ENCODE results near the gene MTFP1. TPM values are rescaled to one million over a fixed set of nuclear protein-coding genes. Genes with fewer than 3 reads are reported as not detected.
"Not testable (repeated sequence)": the region's sequence is repeated elsewhere in the genome, so short reads cannot be mapped to it uniquely, and the experiment has no call there.

Gene MTFP1
- total and polyA plus RNA-seq, 2 experiments from 2014 or later: 54.6 to 64.1 TPM

GRCh38 chr22:30460147-30460546 is 34.6 kb downstream of the MTFP1 start (continued):
- TF ChIP-seq, protein P1, sequence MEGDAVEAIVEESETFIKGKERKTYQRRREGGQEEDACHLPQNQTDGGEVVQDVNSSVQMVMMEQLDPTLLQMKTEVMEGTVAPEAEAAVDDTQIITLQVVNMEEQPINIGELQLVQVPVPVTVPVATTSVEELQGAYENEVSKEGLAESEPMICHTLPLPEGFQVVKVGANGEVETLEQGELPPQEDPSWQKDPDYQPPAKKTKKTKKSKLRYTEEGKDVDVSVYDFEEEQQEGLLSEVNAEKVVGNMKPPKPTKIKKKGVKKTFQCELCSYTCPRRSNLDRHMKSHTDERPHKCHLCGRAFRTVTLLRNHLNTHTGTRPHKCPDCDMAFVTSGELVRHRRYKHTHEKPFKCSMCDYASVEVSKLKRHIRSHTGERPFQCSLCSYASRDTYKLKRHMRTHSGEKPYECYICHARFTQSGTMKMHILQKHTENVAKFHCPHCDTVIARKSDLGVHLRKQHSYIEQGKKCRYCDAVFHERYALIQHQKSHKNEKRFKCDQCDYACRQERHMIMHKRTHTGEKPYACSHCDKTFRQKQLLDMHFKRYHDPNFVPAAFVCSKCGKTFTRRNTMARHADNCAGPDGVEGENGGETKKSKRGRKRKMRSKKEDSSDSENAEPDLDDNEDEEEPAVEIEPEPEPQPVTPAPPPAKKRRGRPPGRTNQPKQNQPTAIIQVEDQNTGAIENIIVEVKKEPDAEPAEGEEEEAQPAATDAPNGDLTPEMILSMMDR (conservative IDR thresholded peaks at IDR 0.05; ENCODE audit: low read depth in 2 of 2): no peak
- TF ChIP-seq STAT1 (IDR thresholded peaks at IDR 0.05; ENCODE audit: unreplicated experiment) (no peak), ZNF331 (CRISPR knock-in tag; IDR thresholded peaks at IDR 0.05; ENCODE audit: low read depth) (no peak), EZH2phosphoT487 (IDR thresholded peaks at IDR 0.05; ENCODE audit: unreplicated experiment) (no peak), NANOG (IDR thresholded peaks at IDR 0.05; ENCODE audit: borderline replicate concordance) (no peak), POLR2AphosphoS5 (IDR thresholded peaks at IDR 0.05; ENCODE audit: low read depth) (no peak)
- TF ChIP-seq, protein P2, sequence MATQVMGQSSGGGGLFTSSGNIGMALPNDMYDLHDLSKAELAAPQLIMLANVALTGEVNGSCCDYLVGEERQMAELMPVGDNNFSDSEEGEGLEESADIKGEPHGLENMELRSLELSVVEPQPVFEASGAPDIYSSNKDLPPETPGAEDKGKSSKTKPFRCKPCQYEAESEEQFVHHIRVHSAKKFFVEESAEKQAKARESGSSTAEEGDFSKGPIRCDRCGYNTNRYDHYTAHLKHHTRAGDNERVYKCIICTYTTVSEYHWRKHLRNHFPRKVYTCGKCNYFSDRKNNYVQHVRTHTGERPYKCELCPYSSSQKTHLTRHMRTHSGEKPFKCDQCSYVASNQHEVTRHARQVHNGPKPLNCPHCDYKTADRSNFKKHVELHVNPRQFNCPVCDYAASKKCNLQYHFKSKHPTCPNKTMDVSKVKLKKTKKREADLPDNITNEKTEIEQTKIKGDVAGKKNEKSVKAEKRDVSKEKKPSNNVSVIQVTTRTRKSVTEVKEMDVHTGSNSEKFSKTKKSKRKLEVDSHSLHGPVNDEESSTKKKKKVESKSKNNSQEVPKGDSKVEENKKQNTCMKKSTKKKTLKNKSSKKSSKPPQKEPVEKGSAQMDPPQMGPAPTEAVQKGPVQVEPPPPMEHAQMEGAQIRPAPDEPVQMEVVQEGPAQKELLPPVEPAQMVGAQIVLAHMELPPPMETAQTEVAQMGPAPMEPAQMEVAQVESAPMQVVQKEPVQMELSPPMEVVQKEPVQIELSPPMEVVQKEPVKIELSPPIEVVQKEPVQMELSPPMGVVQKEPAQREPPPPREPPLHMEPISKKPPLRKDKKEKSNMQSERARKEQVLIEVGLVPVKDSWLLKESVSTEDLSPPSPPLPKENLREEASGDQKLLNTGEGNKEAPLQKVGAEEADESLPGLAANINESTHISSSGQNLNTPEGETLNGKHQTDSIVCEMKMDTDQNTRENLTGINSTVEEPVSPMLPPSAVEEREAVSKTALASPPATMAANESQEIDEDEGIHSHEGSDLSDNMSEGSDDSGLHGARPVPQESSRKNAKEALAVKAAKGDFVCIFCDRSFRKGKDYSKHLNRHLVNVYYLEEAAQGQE (IDR thresholded peaks at IDR 0.05; ENCODE audit: unreplicated experiment): no peak

GRCh38 chr22:30460555-30460954 is 35.0 kb downstream of the MTFP1 start:
- H3K9me3 Mint-ChIP-seq; H3K4me3 Mint-ChIP-seq; H4K20me1 ChIP-seq (replicated peaks; ENCODE audit: insufficient read depth); H3K27me3 ChIP-seq (ENCODE audit: insufficient read depth); H3K36me3 Mint-ChIP-seq (ENCODE audit: low read depth); H2AFZ ChIP-seq; H3K27ac ChIP-seq (ENCODE audit: low read depth); H3K4me3 ChIP-seq; H3K27me3 Mint-ChIP-seq (ENCODE audit: insufficient read depth, low read depth, poor library complexity); H3K27ac Mint-ChIP-seq; H3F3A ChIP-seq (replicated peaks; ENCODE audit: low read depth); ATAC-seq; H3K4me1 ChIP-seq (ENCODE audit: insufficient read depth); H3K79me2 ChIP-seq (replicated peaks; ENCODE audit: insufficient read depth); DNase-seq (ENCODE audit: low spot score); H3K4me1 Mint-ChIP-seq; H3K4me2 ChIP-seq; H3K9me2 ChIP-seq (ENCODE audit: insufficient read depth); H3K36me3 ChIP-seq (ENCODE audit: insufficient read depth): not testable (repeated sequence)

- no peak overlapping the region for H3K4me3 Mint-ChIP-seq
- TF ChIP-seq ZNF331 (CRISPR knock-in tag; IDR thresholded peaks at IDR 0.05; ENCODE audit: low read depth) (no peak), EZH2phosphoT487 (IDR thresholded peaks at IDR 0.05; ENCODE audit: unreplicated experiment) (no peak), NANOG (IDR thresholded peaks at IDR 0.05; ENCODE audit: borderline replicate concordance) (no peak), EZH2 (IDR thresholded peaks at IDR 0.05; ENCODE audit: low read depth, unreplicated experiment) (no peak), POLR2AphosphoS5 (IDR thresholded peaks at IDR 0.05; ENCODE audit: low read depth) (no peak), ETS1 (IDR thresholded peaks at IDR 0.05) (no peak), ZNF114 (CRISPR knock-in tag; IDR thresholded peaks at IDR 0.05) (no peak), CREB1 (CRISPR knock-in tag; IDR thresholded peaks at IDR 0.05; ENCODE audit: low read depth) (no peak), STAT1 (IDR thresholded peaks at IDR 0.05; ENCODE audit: unreplicated experiment) (no peak)
- TF ChIP-seq, protein P1 (conservative IDR thresholded peaks at IDR 0.05; ENCODE audit: low read depth in 2 of 2): no peak
Measured at GRCh38 chr22:30469165-30469564, 43.6 kb downstream of the MTFP1 start.

More at GRCh38 chr22:30469165-30469564, 43.6 kb downstream of the MTFP1 start:
- H3K4me2 ChIP-seq: no peak overlapping the region
- H4K20me1 ChIP-seq (replicated peaks; ENCODE audit: insufficient read depth): no peaks in the 10 kb centered on the region
- peaks cover 6% of the 10 kb centered on the region; the same call in 1 of the 2 replicates for H3K9me2 ChIP-seq (ENCODE audit: insufficient read depth)
- H3K4me3 ChIP-seq: no peak overlapping the region
- Mint-ChIP-seq H3K4me1 (no peaks in the 10 kb centered on the region), H3K27ac (no peak overlapping the region), H3K9me3 (no peaks in the 10 kb centered on the region), H3K27me3 (ENCODE audit: insufficient read depth, low read depth, poor library complexity) (peaks cover 4% of the 10 kb centered on the region), H3K36me3 (ENCODE audit: low read depth) (no peaks in the 10 kb centered on the region)
- no peak for DNase-seq (ENCODE audit: low spot score)
- no peaks in the 10 kb centered on the region for H3K36me3 ChIP-seq (ENCODE audit: insufficient read depth)
- H3K27ac ChIP-seq (ENCODE audit: low read depth): no peak overlapping the region
- H3K27me3 ChIP-seq (ENCODE audit: insufficient read depth): no peaks in the 10 kb centered on the region
- no peaks in the 10 kb centered on the region for H3K79me2 ChIP-seq (replicated peaks; ENCODE audit: insufficient read depth)
- H2AFZ ChIP-seq: no peak overlapping the region
- no peaks in the 10 kb centered on the region for H3K4me1 ChIP-seq (ENCODE audit: insufficient read depth)
- no peak for ATAC-seq
- H3F3A ChIP-seq (replicated peaks; ENCODE audit: low read depth): no peaks in the 10 kb centered on the region

Data from GM23338 (cell line).